GM18870 (cell line): Measurements from ENCODE around the gene PADI1.

Experiments
- ATAC-seq: cut with Tn5 transposase; IDR thresholded peaks from one replicate; pipeline ENCODE4 v1.9.1; 2021; ENCODE audit warnings: moderate library complexity; ENCODE audit not compliant: unreplicated experiment

Gene PADI1

GRCh38 chr1:17214876-17215544 is 10.1 kb downstream of the PADI1 start:
- ATAC-seq: no peak

- no peak for ATAC-seq
These were observed 10.6 kb downstream of the PADI1 start for GRCh38 chr1:17215545-17215890.

GRCh38 chr1:17216078-17216477 is 11.2 kb downstream of the PADI1 start:
- no peak for ATAC-seq

- no peak for ATAC-seq
These were observed 12.7 kb downstream of the PADI1 start for GRCh38 chr1:17217607-17218006.

GRCh38 chr1:17218939-17219338 is 14.0 kb downstream of the PADI1 start:
- ATAC-seq: no peak

- ATAC-seq: no peak
These were observed 15.4 kb downstream of the PADI1 start for GRCh38 chr1:17220287-17220686.

- ATAC-seq: no peak
These were observed 17.6 kb downstream of the PADI1 start for GRCh38 chr1:17222557-17222956.

- no peak for ATAC-seq
These were observed 19.5 kb downstream of the PADI1 start for GRCh38 chr1:17224434-17224833.

- ATAC-seq: no peak
These were observed 20.2 kb downstream of the PADI1 start for GRCh38 chr1:17225140-17225539.

- ATAC-seq: no peak
These were observed 22.5 kb downstream of the PADI1 start for GRCh38 chr1:17227358-17227915.

GRCh38 chr1:17228619-17229018 is 23.7 kb downstream of the PADI1 start:
- no peak for ATAC-seq

GRCh38 chr1:17229379-17229778 is 24.5 kb downstream of the PADI1 start:
- no peak for ATAC-seq

GRCh38 chr1:17230106-17230505 is 25.2 kb downstream of the PADI1 start:
- no peak for ATAC-seq

- ATAC-seq: no peak
These were observed 25.9 kb downstream of the PADI1 start for GRCh38 chr1:17230671-17231310.

- no peak for ATAC-seq
These were observed 28.1 kb downstream of the PADI1 start for GRCh38 chr1:17232759-17233661.

GRCh38 chr1:17233675-17234320 is 28.9 kb downstream of the PADI1 start:
- no peak for ATAC-seq

- no peak for ATAC-seq
These were observed 29.5 kb downstream of the PADI1 start for GRCh38 chr1:17234405-17234804.

GRCh38 chr1:17235135-17235885 is 30.4 kb downstream of the PADI1 start:
- no peak for ATAC-seq

- no peak for ATAC-seq
These were observed 32.0 kb downstream of the PADI1 start for GRCh38 chr1:17236779-17237560.

GRCh38 chr1:17237561-17237903 is 32.6 kb downstream of the PADI1 start:
- no peak for ATAC-seq
